OCI-LY7 (cell line): ENCODE measurements around the gene SLX4IP. TPM values are rescaled to one million over a fixed set of nuclear protein-coding genes. Genes with fewer than 3 reads are reported as not detected.

Experiments
- BruUV-seq: library from RNA; stranded (reverse); fragments of 400-500 nt; replicated peaks from 2 replicates; lab custom pipeline; 2021; lab: Mats Ljungman, UMichigan
- CTCF ChIA-PET: fragments of 300-600 bp; sonication (Branson Sonifier 250); formaldehyde crosslinking; loops from one replicate; lab custom pipeline; 2022; ENCODE audit warnings: antibody characterized with exemption; ENCODE audit not compliant: unreplicated experiment; lab: Charles Lee
- POLR2A ChIA-PET: fragments of 300-600 bp; sonication (Branson Sonifier 250); formaldehyde crosslinking; loops from one replicate; lab custom pipeline; 2022; ENCODE audit warnings: antibody characterized with exemption; lab: Charles Lee
- DNase-seq: peaks from one replicate; pipeline ENCODE4 v3.0.0-alpha.2; 2015; ENCODE audit warnings: low spot score
- H2AFZ ChIP-seq: fragments of 200-600 bp; sonication (generic), shearing (Covaris generic); 2 replicates; pipeline ENCODE4 v1.6.1; 2014; ENCODE audit warnings: mild to moderate bottlenecking, antibody characterized with exemption, low read length, moderate library complexity
- H3K27ac ChIP-seq: fragments of 200-600 bp; sonication (generic); 2 replicates; pipeline ENCODE4 v1.5.1; 2014; ENCODE audit warnings: mixed run types, low read depth, mild to moderate bottlenecking, moderate library complexity, low read length, inconsistent platforms; ENCODE audit not compliant: poor library complexity, severe bottlenecking
- H3K36me3 ChIP-seq: fragments of 200-600 bp; sonication (generic); 2 replicates; pipeline ENCODE4 v1.6.1; 2014; ENCODE audit warnings: mild to moderate bottlenecking, antibody characterized with exemption, low read length, moderate library complexity, mixed read lengths; ENCODE audit not compliant: insufficient read depth
- H3K4me1 ChIP-seq: fragments of 200-600 bp; sonication (generic); 2 replicates; pipeline ENCODE4 v1.5.1; 2014; ENCODE audit warnings: mild to moderate bottlenecking, low read length; ENCODE audit not compliant: insufficient read depth, poor library complexity, severe bottlenecking
- H3K4me2 ChIP-seq: fragments of 200-600 bp; sonication (generic); 2 replicates; pipeline ENCODE4 v1.6.1; 2014; ENCODE audit warnings: mild to moderate bottlenecking, low read length
- H3K4me3 ChIP-seq: fragments of 200-600 bp; sonication (generic); 2 replicates; pipeline ENCODE4 v1.5.1; 2014; ENCODE audit warnings: mild to moderate bottlenecking, low read depth, low read length; ENCODE audit not compliant: poor library complexity, severe bottlenecking
- H3K79me2 ChIP-seq: fragments of 200-600 bp; sonication (generic); 2 replicates; pipeline ENCODE4 v1.6.1; 2016; ENCODE audit warnings: low read depth, mild to moderate bottlenecking, low read length, moderate library complexity, mixed read lengths; ENCODE audit not compliant: insufficient read depth
- H3K9me2 ChIP-seq: fragments of 200-600 bp; sonication (generic); 2 replicates; pipeline ENCODE4 v1.6.1; 2016; ENCODE audit warnings: mild to moderate bottlenecking, low read length, mixed read lengths; ENCODE audit not compliant: insufficient read depth
- H3K9me3 ChIP-seq: fragments of 200-600 bp; sonication (generic); 2 replicates; pipeline ENCODE4 v1.6.1; 2014; ENCODE audit warnings: mild to moderate bottlenecking, mixed run types, low read length, mixed read lengths
- H4K20me1 ChIP-seq: fragments of 200-600 bp; sonication (generic); 2 replicates; pipeline ENCODE4 v1.6.1; 2014; ENCODE audit warnings: mild to moderate bottlenecking, antibody characterized with exemption, low read length, moderate library complexity, mixed read lengths; ENCODE audit not compliant: insufficient read depth
- CTCF ChIP-seq: fragments of 200-600 bp; sonication (generic); conservative IDR thresholded peaks from 2 replicates; pipeline ENCODE4 v1.5.1; 2014; ENCODE audit warnings: mild to moderate bottlenecking, antibody characterized with exemption, low read length, moderate library complexity, mixed read lengths
- EZH2phosphoT487 ChIP-seq: fragments of 200-600 bp; sonication (generic); IDR thresholded peaks from 2 replicates; pipeline ENCODE4 v1.6.1; 2018; ENCODE audit warnings: low read depth, borderline replicate concordance, mild to moderate bottlenecking, mixed run types, antibody characterized with exemption, low read length, moderate library complexity, mixed read lengths
- intact Hi-C: fragments of 100-400 bp; cut with micrococcal nuclease; formaldehyde crosslinking; loops from one replicate; pipeline ENCODE4 v1.10.0; 2022; ENCODE audit not compliant: unreplicated experiment
- total RNA-seq, 2 experiments: library from RNA; depleted of rRNA in 1 of 2; stranded (reverse); fragments of >200 nt in 1 of 2; shearing (Covaris generic) in 1 of 2; gene quantifications; 2 replicates each; pipeline ENCODE4 v1.2.3, GENCODE V29; 2014 to 2022

Gene SLX4IP
- total RNA-seq, 2 experiments from 2014 or later: 4.1 to 9.2 TPM

GRCh38 chr20:10547276-10548114, 112.4 kb downstream of the SLX4IP start:
- DNase-seq: no peak
- Histone ChIP-seq H3K9me3 (no peaks in the 10 kb centered on the region), H3K27ac (no peak overlapping the region), H3K36me3 (no peaks in the 10 kb centered on the region), H3K4me2 (no peak overlapping the region), H2AFZ (no peak overlapping the region), H3K4me1 (no peaks in the 10 kb centered on the region), H3K79me2 (no peaks in the 10 kb centered on the region), H4K20me1 (peaks cover 5% of the 10 kb centered on the region), H3K9me2 (no peaks in the 10 kb centered on the region), H3K4me3 (no peak overlapping the region)
- intact Hi-C loops: no loop called here
- ChIA-PET CTCF (no interaction called here), POLR2A (no interaction called here)
- TF ChIP-seq CTCF (no peak), EZH2phosphoT487 (no peak)
- BruUV-seq: no TSS peak

GRCh38 chr20:10549511-10549910, 114.4 kb downstream of the SLX4IP start:
- no peaks in the 10 kb centered on the region for H3K36me3 ChIP-seq
- ChIA-PET POLR2A (interaction anchor here (1.0 kb wide), 1 partner anchor 213 kb away, joined by 5 read pairs; no protein-coding TSS in a partner anchor), CTCF (no interaction called here)
- H3K4me2 ChIP-seq: no peak overlapping the region
- H3K79me2 ChIP-seq: no peaks in the 10 kb centered on the region
- TF ChIP-seq EZH2phosphoT487 (no peak), CTCF (no peak)
- no peaks in the 10 kb centered on the region for H3K9me3 ChIP-seq
- H3K27ac ChIP-seq: no peak overlapping the region
- no peak overlapping the region for H3K4me3 ChIP-seq
- H4K20me1 ChIP-seq: peaks cover 11% of the 10 kb centered on the region
- no peaks in the 10 kb centered on the region for H3K9me2 ChIP-seq
- no peak for DNase-seq
- intact Hi-C loops: no loop called here
- no TSS peak for BruUV-seq
- H2AFZ ChIP-seq: no peak overlapping the region
- H3K4me1 ChIP-seq: no peaks in the 10 kb centered on the region
